Measurements from ENCODE around the gene RLBP1. TPM values are rescaled to one million over a fixed set of nuclear protein-coding genes. Genes with fewer than 3 reads are reported as not detected.

RLBP1 gene
- polyA plus RNA-seq, 1 donor: 2.8 TPM

- H3K27ac ChIP-seq (ENCODE audit: low read length): no peak overlapping the region
- no peak overlapping the region for H3K4me3 ChIP-seq (ENCODE audit: low read length)
- no CpG with 5 or more reads among the region's 11 CpGs for WGBS (ENCODE audit: insufficient coverage, low lambda C conversion rate)
- H3K9me3 ChIP-seq (ENCODE audit: control insufficient read depth, low read depth, low read length): no peaks in the 10 kb centered on the region
- H3K36me3 ChIP-seq (ENCODE audit: control insufficient read depth, insufficient read depth, low read length): peaks cover 52% of the 10 kb centered on the region
- DNase-seq: no peak
- no peaks in the 10 kb centered on the region for H3K4me1 ChIP-seq (ENCODE audit: control insufficient read depth, insufficient read depth, low read length)
- H3K27me3 ChIP-seq (ENCODE audit: control insufficient read depth, insufficient read depth, low read length): no peaks in the 10 kb centered on the region
These were observed 42.9 kb downstream of the RLBP1 start for GRCh38 chr15:89178307-89178977.

GRCh38 chr15:89177633-89178306 is 43.6 kb downstream of the RLBP1 start:
- H3K36me3 ChIP-seq (ENCODE audit: control insufficient read depth, insufficient read depth, low read length): peaks cover 53% of the 10 kb centered on the region
- no peak overlapping the region for H3K27ac ChIP-seq (ENCODE audit: low read length)
- H3K9me3 ChIP-seq (ENCODE audit: control insufficient read depth, low read depth, low read length): no peaks in the 10 kb centered on the region
- 13% methylated on average over 3 of the region's 6 CpGs for WGBS (ENCODE audit: insufficient coverage, low lambda C conversion rate)
- peak; percentile 54 to 61 for DNase-seq
- no peak overlapping the region for H3K4me3 ChIP-seq (ENCODE audit: low read length)
- no peaks in the 10 kb centered on the region for H3K4me1 ChIP-seq (ENCODE audit: control insufficient read depth, insufficient read depth, low read length)
- H3K27me3 ChIP-seq (ENCODE audit: control insufficient read depth, insufficient read depth, low read length): no peaks in the 10 kb centered on the region

DNA sequence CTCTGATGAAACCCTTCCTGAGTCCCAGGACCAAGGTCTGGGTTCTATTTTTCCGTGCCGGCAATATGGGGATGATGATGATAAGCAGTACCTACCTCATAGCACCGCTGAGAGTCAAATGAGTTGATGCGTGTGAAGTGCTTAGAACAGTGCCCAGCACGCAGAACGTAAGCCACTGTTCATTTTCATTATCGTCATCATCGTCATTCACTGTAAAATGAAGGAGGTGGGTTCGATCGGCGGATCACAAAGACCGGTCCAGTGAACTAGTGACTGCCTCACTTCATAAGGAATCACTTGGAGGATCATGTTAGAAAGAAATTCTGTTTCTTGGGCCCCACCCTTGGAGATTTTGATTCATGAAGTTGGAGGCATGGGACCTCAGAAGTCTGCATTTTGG is 44.3 kb downstream of the RLBP1 start:
- no peak overlapping the region for H3K4me3 ChIP-seq (ENCODE audit: low read length)
- DNase-seq: no peak
- H3K4me1 ChIP-seq (ENCODE audit: control insufficient read depth, insufficient read depth, low read length): no peaks in the 10 kb centered on the region
- H3K36me3 ChIP-seq (ENCODE audit: control insufficient read depth, insufficient read depth, low read length): peaks cover 51% of the 10 kb centered on the region
- no peak overlapping the region for H3K27ac ChIP-seq (ENCODE audit: low read length)
- H3K9me3 ChIP-seq (ENCODE audit: control insufficient read depth, low read depth, low read length): no peaks in the 10 kb centered on the region
- no CpG with 5 or more reads among the region's 12 CpGs for WGBS (ENCODE audit: insufficient coverage, low lambda C conversion rate)
- H3K27me3 ChIP-seq (ENCODE audit: control insufficient read depth, insufficient read depth, low read length): no peaks in the 10 kb centered on the region

DNA sequence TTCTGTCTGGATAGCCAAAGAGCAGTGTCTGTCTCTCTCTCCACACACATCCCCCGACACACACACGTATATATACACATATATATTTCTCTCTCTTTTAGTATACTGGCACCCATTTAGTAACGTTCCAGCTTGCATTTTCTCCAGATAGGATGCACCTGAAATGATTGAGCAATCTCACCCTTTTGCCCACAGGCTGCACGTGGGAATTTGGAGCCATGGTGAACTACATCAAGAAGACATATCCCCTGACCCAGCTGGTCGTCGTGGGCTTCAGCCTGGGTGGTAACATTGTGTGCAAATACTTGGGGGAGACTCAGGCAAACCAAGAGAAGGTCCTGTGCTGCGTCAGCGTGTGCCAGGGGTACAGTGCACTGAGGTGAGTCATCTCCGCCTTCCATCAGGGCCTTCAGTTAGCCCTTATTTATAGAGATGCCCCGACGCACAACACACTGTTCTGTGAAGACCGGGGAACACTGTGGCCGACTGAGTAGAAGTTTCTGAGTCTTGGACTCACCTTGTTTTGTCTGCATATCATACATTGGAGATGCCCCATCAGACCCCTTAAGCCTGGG is 45.7 kb downstream of the RLBP1 start:
- H3K27ac ChIP-seq (ENCODE audit: low read length): no peak overlapping the region
- peaks cover 51% of the 10 kb centered on the region for H3K36me3 ChIP-seq (ENCODE audit: control insufficient read depth, insufficient read depth, low read length)
- H3K4me1 ChIP-seq (ENCODE audit: control insufficient read depth, insufficient read depth, low read length): no peaks in the 10 kb centered on the region
- no peak for DNase-seq
- no peak overlapping the region for H3K4me3 ChIP-seq (ENCODE audit: low read length)
- H3K9me3 ChIP-seq (ENCODE audit: control insufficient read depth, low read depth, low read length): no peaks in the 10 kb centered on the region
- no CpG with 5 or more reads among the region's 13 CpGs for WGBS (ENCODE audit: insufficient coverage, low lambda C conversion rate)
- H3K27me3 ChIP-seq (ENCODE audit: control insufficient read depth, insufficient read depth, low read length): no peaks in the 10 kb centered on the region

- Histone ChIP-seq H3K27ac (ENCODE audit: low read length) (no peak overlapping the region), H3K36me3 (ENCODE audit: control insufficient read depth, insufficient read depth, low read length) (peaks cover 43% of the 10 kb centered on the region)
- WGBS (ENCODE audit: insufficient coverage, low lambda C conversion rate): 80% methylated on average over 1 of the region's 5 CpGs
These were observed 46.9 kb downstream of the RLBP1 start for GRCh38 chr15:89174476-89174875.

DNA sequence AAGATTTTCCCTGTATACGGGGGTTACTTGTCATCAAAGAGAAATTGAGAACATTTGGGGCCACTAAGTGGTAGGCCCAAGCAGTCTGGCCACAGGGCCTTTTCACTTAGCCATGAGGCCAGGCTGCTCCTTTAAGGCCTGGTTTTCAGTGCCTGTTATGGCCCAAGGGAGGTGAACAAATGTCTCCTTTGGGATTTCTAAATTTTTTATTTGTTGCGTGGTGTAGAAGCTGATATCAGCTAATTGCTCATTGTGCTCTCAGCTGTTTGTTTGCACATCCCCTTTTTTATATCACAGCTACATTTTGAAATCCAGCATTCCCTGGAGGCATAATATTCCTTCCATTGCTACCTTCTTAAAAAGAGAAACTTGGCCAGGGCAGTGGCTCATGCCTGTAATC is 48.5 kb downstream of the RLBP1 start:
- DNase-seq: no peak
- Histone ChIP-seq H3K27me3 (ENCODE audit: control insufficient read depth, insufficient read depth, low read length) (no peaks in the 10 kb centered on the region), H3K36me3 (ENCODE audit: control insufficient read depth, insufficient read depth, low read length) (peaks cover 31% of the 10 kb centered on the region), H3K27ac (ENCODE audit: low read length) (no peak overlapping the region), H3K9me3 (ENCODE audit: control insufficient read depth, low read depth, low read length) (no peaks in the 10 kb centered on the region), H3K4me3 (ENCODE audit: low read length) (no peak overlapping the region), H3K4me1 (ENCODE audit: control insufficient read depth, insufficient read depth, low read length) (no peaks in the 10 kb centered on the region)
- WGBS (ENCODE audit: insufficient coverage, low lambda C conversion rate): no CpG with 5 or more reads among the region's 2 CpGs

More at GRCh38 chr15:89174476-89174875, 46.9 kb downstream of the RLBP1 start:
- no peak for DNase-seq
- Histone ChIP-seq H3K4me3 (ENCODE audit: low read length) (no peak overlapping the region), H3K9me3 (ENCODE audit: control insufficient read depth, low read depth, low read length) (no peaks in the 10 kb centered on the region), H3K4me1 (ENCODE audit: control insufficient read depth, insufficient read depth, low read length) (no peaks in the 10 kb centered on the region), H3K27me3 (ENCODE audit: control insufficient read depth, insufficient read depth, low read length) (no peaks in the 10 kb centered on the region)

DNA sequence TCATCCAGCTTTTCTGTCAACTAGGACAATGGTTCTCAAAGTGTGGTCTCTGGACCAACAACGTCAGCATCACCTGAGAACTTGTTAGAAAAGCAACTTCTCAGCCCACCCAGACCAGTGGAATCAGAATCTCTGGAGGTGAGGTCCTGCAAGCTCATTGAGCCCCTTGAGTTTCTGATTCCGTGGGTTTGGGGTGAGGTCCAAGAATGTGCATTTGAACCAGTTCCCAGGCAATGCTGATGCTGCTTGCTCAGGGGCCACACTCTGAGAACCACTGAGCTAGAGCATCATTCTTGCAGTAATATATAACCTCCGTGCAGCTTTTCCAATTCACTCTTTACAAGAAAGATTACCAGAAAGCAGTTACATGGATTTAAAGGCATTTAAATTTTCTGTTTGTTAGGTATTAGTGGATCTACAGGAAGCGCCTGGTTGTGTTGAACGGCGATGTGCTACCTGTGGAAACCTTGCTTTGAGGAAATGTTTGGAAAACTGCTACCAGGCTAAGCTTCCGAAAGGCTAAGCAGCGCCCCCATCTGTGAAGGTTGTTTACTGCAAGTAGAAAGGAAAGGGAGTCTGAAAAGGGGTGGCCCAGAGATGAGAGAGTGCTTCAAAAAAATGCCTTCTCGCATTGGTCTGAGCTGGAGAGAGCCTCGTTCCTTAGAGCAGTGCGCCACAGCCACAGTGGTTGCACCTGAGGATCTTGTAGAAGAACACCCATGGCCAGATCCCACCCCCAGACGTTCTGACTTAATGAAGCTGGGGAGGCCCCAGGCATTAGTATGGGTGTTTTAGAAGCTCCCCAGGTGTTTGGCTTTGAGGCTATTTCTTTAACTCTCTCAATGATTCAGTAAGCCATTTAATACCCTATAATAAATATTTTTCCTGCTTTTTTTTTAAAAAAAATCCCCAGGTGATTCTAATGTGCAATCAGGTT is 50.0 kb downstream of the RLBP1 start:
- 100% methylated on average over 1 of the region's 12 CpGs for WGBS (ENCODE audit: insufficient coverage, low lambda C conversion rate)
- no peaks in the 10 kb centered on the region for H3K4me1 ChIP-seq (ENCODE audit: control insufficient read depth, insufficient read depth, low read length)
- no peaks in the 10 kb centered on the region for H3K9me3 ChIP-seq (ENCODE audit: control insufficient read depth, low read depth, low read length)

GRCh38 chr15:89170364-89170763 is 51.0 kb downstream of the RLBP1 start:
- Histone ChIP-seq H3K36me3 (ENCODE audit: control insufficient read depth, insufficient read depth, low read length) (peaks cover 11% of the 10 kb centered on the region), H3K4me1 (ENCODE audit: control insufficient read depth, insufficient read depth, low read length) (no peaks in the 10 kb centered on the region), H3K27me3 (ENCODE audit: control insufficient read depth, insufficient read depth, low read length) (no peaks in the 10 kb centered on the region), H3K4me3 (ENCODE audit: low read length) (no peak overlapping the region), H3K9me3 (ENCODE audit: control insufficient read depth, low read depth, low read length) (no peaks in the 10 kb centered on the region), H3K27ac (ENCODE audit: low read length) (no peak overlapping the region)
- DNase-seq: no peak
- no CpG with 5 or more reads among the region's 3 CpGs for WGBS (ENCODE audit: insufficient coverage, low lambda C conversion rate)

More for the DNA sequence above, 50.0 kb downstream of the RLBP1 start:
- no peak overlapping the region for H3K4me3 ChIP-seq (ENCODE audit: low read length)
- H3K27ac ChIP-seq (ENCODE audit: low read length): no peak overlapping the region
- peaks cover 21% of the 10 kb centered on the region for H3K36me3 ChIP-seq (ENCODE audit: control insufficient read depth, insufficient read depth, low read length)
- no peaks in the 10 kb centered on the region for H3K27me3 ChIP-seq (ENCODE audit: control insufficient read depth, insufficient read depth, low read length)
- peak; percentile 33 to 35 for DNase-seq

- no peak overlapping the region for H3K27ac ChIP-seq (ENCODE audit: low read length)
- no peak overlapping the region for H3K4me3 ChIP-seq (ENCODE audit: low read length)
- H3K27me3 ChIP-seq (ENCODE audit: control insufficient read depth, insufficient read depth, low read length): no peaks in the 10 kb centered on the region
- peaks cover 10% of the 10 kb centered on the region for H3K36me3 ChIP-seq (ENCODE audit: control insufficient read depth, insufficient read depth, low read length)
- no peaks in the 10 kb centered on the region for H3K9me3 ChIP-seq (ENCODE audit: control insufficient read depth, low read depth, low read length)
- DNase-seq: no peak
- peaks cover 8% of the 10 kb centered on the region for H3K4me1 ChIP-seq (ENCODE audit: control insufficient read depth, insufficient read depth, low read length)
These were observed 53.0 kb downstream of the RLBP1 start for GRCh38 chr15:89168316-89168833.

Data from large intestine (tissue), 3 donors.